AG04449 (cell line): ENCODE results near the gene GAB2.

Experiments used
- CTCF ChIA-PET: fragments of 350-600 bp; formaldehyde crosslinking; extraction: SDS; loops from one replicate; lab custom pipeline; 2021; ENCODE audit warnings: antibody characterized with exemption; lab: Yijun Ruan, JAX
- POLR2A ChIA-PET: fragments of 400-600, 350-600 bp; formaldehyde crosslinking; extraction: SDS; loops from one replicate; lab custom pipeline; 2020; ENCODE audit warnings: antibody characterized with exemption, inconsistent platforms; lab: Yijun Ruan, JAX
- DNase-seq: peaks from one replicate; pipeline ENCODE4 v3.0.0-alpha.2; 2010; ENCODE audit warnings: low read depth, low spot score
- H3K4me3 ChIP-seq: 2 replicates; pipeline ENCODE4 v1.5.1; 2011; ENCODE audit warnings: low read depth, mild to moderate bottlenecking, control low read depth, low read length
- TF ChIP-seq, protein P1 (sequence below): IDR thresholded peaks from one replicate; pipeline ENCODE4 v1.5.1; 2011; ENCODE audit warnings: mild to moderate bottlenecking, moderate library complexity, low read length, control low read depth, inconsistent platforms; ENCODE audit not compliant: insufficient read depth; ENCODE audit errors: missing control alignments

The GAB2 gene

DNA sequence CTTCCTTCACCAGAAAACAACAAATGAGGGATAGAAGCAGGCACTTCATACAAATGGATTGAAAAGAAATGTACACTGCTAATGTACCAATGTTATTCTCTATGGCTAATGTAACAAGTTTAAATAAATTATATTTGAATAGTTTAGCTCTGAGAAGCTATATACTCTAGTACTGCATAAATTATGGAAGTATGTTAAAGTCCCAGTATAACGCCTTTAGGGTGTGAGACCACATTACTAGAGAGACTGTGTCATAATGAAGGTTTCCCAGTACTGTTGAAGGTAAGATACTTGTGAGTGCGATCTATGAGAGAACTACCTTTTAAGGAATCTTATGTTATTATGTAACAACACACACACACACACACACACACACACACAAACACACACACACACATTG is 39.8 kb upstream of the GAB2 start:
- ChIA-PET POLR2A (no interaction called here), CTCF (interaction anchor here (1.1 to 1.5 kb wide), 2 partner anchors 26 to 230 kb away, joined by 3 read pairs; no protein-coding TSS in a partner anchor)
- TF ChIP-seq, protein P1, sequence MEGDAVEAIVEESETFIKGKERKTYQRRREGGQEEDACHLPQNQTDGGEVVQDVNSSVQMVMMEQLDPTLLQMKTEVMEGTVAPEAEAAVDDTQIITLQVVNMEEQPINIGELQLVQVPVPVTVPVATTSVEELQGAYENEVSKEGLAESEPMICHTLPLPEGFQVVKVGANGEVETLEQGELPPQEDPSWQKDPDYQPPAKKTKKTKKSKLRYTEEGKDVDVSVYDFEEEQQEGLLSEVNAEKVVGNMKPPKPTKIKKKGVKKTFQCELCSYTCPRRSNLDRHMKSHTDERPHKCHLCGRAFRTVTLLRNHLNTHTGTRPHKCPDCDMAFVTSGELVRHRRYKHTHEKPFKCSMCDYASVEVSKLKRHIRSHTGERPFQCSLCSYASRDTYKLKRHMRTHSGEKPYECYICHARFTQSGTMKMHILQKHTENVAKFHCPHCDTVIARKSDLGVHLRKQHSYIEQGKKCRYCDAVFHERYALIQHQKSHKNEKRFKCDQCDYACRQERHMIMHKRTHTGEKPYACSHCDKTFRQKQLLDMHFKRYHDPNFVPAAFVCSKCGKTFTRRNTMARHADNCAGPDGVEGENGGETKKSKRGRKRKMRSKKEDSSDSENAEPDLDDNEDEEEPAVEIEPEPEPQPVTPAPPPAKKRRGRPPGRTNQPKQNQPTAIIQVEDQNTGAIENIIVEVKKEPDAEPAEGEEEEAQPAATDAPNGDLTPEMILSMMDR = no peak
- H3K4me3 ChIP-seq = no peak overlapping the region
- no peak for DNase-seq

DNA sequence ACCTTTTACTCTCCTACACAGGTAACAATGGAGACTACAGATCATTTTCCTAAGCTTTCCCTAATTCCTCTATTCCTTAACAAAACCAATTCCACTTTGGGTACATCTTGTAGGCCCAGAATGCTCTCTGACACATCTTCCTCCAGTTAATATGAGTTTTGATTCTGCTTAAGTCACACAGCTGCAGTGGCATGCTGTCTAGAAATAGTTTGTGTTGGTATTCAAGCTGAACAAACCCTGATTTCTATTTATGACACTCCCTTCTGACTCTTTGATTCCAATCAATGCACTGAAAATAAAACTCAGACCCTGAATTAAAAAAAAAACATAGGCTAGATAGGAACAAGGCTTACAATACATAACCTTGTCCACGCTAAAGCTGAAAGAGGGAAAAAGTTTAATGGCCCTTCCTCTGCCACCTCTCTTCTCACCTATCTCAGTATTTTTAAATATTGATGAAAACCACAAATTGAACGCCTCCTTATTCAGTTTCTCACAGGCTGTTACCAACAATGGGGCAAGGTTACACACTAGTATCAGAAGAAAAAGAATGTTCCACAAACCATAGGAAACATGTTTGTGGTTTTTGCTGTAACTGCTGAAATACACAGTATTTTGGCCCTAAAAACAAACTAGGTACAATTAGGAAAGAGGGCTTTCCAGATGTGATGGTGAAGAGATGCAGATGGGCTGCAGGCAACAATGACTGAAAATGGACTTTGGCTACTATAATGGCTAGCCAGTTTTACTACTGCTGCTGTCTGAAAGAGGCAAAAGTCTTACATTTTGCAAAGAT is 35.7 kb upstream of the GAB2 start:
- ChIA-PET POLR2A (no interaction called here), CTCF (interaction anchor here (0.6 kb wide), 1 partner anchor 407 kb away, joined by 3 read pairs; no protein-coding TSS in a partner anchor)
- TF ChIP-seq, protein P1 = no peak
- DNase-seq = no peak
- no peak overlapping the region for H3K4me3 ChIP-seq

DNA sequence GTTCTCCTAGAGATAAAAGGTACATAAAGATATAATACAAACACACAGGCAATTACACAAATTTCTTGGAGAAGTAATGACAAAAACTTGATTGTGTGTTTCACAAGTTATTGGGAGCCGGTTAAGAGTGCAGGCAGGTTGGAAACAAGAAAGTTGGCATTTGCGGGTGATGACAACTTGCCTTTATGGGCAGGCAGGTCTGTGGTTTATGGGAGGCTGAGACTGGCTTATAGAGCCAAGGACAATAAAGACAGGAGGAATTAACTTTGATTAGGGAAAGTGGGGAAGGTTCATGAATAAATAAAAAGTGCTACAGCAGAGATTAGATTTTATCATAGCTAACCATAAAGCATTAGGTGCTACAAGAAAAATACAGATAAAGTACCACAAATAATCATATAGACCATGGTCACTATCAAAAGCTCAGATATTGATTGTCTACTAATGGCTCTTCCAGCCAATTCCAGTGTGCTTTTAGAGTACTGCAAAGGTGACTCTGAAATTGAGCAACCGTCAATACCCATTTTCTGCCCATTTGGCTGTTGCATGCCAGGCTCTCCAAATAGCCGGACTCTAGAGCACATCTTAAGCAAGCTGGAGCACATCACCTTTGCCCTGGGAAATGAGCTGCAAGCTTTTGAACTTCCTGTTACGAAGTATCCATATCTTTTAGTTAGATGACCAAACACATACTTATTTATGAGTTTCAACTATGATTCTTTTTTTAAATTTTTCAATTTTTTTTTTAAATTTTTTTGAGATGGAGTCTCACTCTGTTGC is 33.9 kb upstream of the GAB2 start:
- TF ChIP-seq, protein P1 = no peak
- ChIA-PET CTCF (interaction anchor here (1.5 kb wide), 1 partner anchor 17 kb away, joined by 4 read pairs; no protein-coding TSS in a partner anchor), POLR2A (no interaction called here)
- no peak for DNase-seq
- no peak overlapping the region for H3K4me3 ChIP-seq

DNA sequence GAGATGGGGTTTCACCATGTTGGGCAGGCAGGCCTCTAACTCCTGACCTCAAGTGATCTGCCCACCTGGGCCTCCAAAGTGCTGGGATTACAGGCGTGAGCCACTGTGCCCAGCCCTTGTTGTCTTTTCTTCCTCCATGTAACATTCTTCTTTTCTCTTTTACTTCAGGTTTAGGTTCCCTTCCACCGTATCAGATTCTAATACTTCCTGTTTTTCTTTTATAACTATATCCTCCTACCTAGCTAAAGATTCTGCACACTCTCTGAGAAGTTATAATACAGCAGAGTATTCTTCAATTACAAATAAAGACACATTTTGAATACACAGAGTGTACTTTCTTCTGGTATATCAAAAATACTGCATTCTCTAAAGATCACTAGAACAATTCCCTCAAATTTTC is 33.2 kb upstream of the GAB2 start:
- ChIA-PET CTCF (no interaction called here), POLR2A (no interaction called here)
- no peak overlapping the region for H3K4me3 ChIP-seq
- TF ChIP-seq, protein P1 = no peak
- no peak for DNase-seq

DNA sequence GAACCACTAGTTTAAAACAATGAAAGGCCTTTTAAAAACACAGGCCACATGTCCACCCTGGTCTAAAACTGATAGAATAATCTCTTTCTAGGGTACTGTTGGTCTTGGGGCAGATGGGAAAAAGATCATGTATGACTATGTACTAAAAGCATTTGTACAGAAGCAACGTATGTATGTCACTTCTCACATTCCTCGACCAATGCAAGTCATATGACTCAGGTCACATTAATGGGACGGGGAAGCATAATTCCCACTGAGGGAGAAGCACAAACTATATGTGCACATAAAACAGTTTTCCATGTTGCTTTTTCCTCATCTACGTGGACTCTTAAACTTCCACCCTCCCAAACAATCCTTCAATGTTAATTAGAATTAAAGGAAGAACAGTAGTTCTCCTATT is 32.2 kb upstream of the GAB2 start:
- TF ChIP-seq, protein P1 = no peak
- POLR2A ChIA-PET = no interaction called here
- CTCF ChIA-PET = no interaction called here
- H3K4me3 ChIP-seq = no peak overlapping the region
- DNase-seq = no peak

DNA sequence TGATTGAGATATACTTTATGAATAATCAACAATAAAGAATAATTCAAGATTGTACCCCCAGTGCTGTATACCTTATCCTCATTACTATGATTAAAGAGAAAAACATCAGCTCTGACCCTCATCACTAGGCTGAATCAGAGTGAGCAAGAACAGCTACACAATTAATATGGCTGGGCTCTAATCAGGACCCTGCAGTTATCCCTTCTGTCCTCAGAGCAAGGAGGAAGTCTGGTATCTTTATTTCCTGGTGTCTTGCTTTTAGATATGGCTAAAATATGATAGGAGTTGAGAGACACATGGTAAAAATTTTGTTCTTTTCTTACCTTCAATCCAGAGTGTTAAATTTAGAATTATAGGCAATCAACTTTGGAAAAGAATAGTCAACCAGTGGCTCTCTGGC is 28.6 kb upstream of the GAB2 start:
- TF ChIP-seq, protein P1 = no peak
- ChIA-PET POLR2A (no interaction called here), CTCF (interaction anchor here (1.1 to 1.6 kb wide), 4 partner anchors 10 to 28 kb away, joined by 3 to 4 read pairs (median 3); no protein-coding TSS in a partner anchor)
- no peak for DNase-seq
- no peak overlapping the region for H3K4me3 ChIP-seq
